ENCODE results near the gene MEX3D.
"Not testable (repeated sequence)": the region's sequence is repeated elsewhere in the genome, so short reads cannot be mapped to it uniquely, and the experiment has no call there.

Gene MEX3D

GRCh38 chr19:1534972-1535371, 33.2 kb downstream of the MEX3D start:
- no peak for DNase-seq (ENCODE audit: low read depth)

GRCh38 chr19:1533510-1534150, 34.5 kb downstream of the MEX3D start:
- DNase-seq (ENCODE audit: low read depth), result no peak

- DNase-seq (ENCODE audit: low read depth), result no peak
Measured at GRCh38 chr19:1532003-1532402, 36.1 kb downstream of the MEX3D start.

- DNase-seq (ENCODE audit: low read depth), result no peak
Measured at GRCh38 chr19:1531587-1531986, 36.5 kb downstream of the MEX3D start.

GRCh38 chr19:1530856-1531255, 37.3 kb downstream of the MEX3D start:
- DNase-seq (ENCODE audit: low read depth), result not testable (repeated sequence)

- no peak for DNase-seq (ENCODE audit: low read depth)
Measured at GRCh38 chr19:1529430-1529816, 38.7 kb downstream of the MEX3D start.

GRCh38 chr19:1528596-1529429, 39.3 kb downstream of the MEX3D start:
- no peak for DNase-seq (ENCODE audit: low read depth)

- no peak for DNase-seq (ENCODE audit: low read depth)
Measured at GRCh38 chr19:1527650-1528309, 40.3 kb downstream of the MEX3D start.

- no peak for DNase-seq (ENCODE audit: low read depth)
Measured at GRCh38 chr19:1526979-1527649, 41.0 kb downstream of the MEX3D start.

GRCh38 chr19:1526066-1526778, 41.9 kb downstream of the MEX3D start:
- no peak for DNase-seq (ENCODE audit: low read depth)

- DNase-seq (ENCODE audit: low read depth), result no peak
Measured at GRCh38 chr19:1525343-1525742, 42.8 kb downstream of the MEX3D start.

- no peak for DNase-seq (ENCODE audit: low read depth)
Measured at GRCh38 chr19:1524972-1525325, 43.2 kb downstream of the MEX3D start.

- no peak for DNase-seq (ENCODE audit: low read depth)
Measured at GRCh38 chr19:1524287-1524971, 43.7 kb downstream of the MEX3D start.

GRCh38 chr19:1523412-1524286, 44.5 kb downstream of the MEX3D start, which contains the start of gene PLK5:
PLK5 (plus strand) TSS chr19:1524077; CDS start chr19:1526997, 2,920 bp downstream.
- no peak for DNase-seq (ENCODE audit: low read depth)

GRCh38 chr19:1522838-1523237, 45.3 kb downstream of the MEX3D start:
- no peak for DNase-seq (ENCODE audit: low read depth)

- DNase-seq (ENCODE audit: low read depth), result no peak
Measured at GRCh38 chr19:1522061-1522460, 46.1 kb downstream of the MEX3D start.

- DNase-seq (ENCODE audit: low read depth), result no peak
Measured at GRCh38 chr19:1521636-1522035, 46.5 kb downstream of the MEX3D start.

GRCh38 chr19:1520203-1520780, 47.8 kb downstream of the MEX3D start:
- DNase-seq (ENCODE audit: low read depth), result no peak

GRCh38 chr19:1519802-1520201, 48.3 kb downstream of the MEX3D start:
- DNase-seq (ENCODE audit: low read depth), result not testable (repeated sequence)

- no peak for DNase-seq (ENCODE audit: low read depth)
Measured at GRCh38 chr19:1518471-1518870, 49.7 kb downstream of the MEX3D start.

Data from stimulated activated CD8-positive, alpha-beta memory T cell treated with anti-CD3 and anti-CD28 coated beads, Interleukin-12 subunit alpha, Interleukin-12 subunit beta, amount 100 ng/mL, for 1 hour (primary cell).